Cardiac fibroblast (primary cell): ENCODE data around the gene HHIPL1.
"Not testable (repeated sequence)": the region's sequence is repeated elsewhere in the genome, so short reads cannot be mapped to it uniquely, and the experiment has no call there.

ENCODE experiments used
- DNase-seq, 2 donors: peaks; one replicate each; pipeline versions ENCODE4 v3.0.0 to v3.0.0-alpha.2; 2010; ENCODE audit warnings: low read depth in 2 of 2
- H3K4me3 ChIP-seq, 2 donors: replicated peaks in 1 of 2; 1 replicate in 1 of 2; 2 replicates in 1 of 2; pipeline ENCODE4 v1.5.1; 2011; ENCODE audit warnings: low read depth in 2 of 2, low read length in 2 of 2, mild to moderate bottlenecking in 2 of 2, moderate library complexity in 1 of 2
- CTCF ChIP-seq: IDR thresholded peaks from one replicate; pipeline ENCODE4 v1.5.1; 2011; ENCODE audit warnings: low read depth, mild to moderate bottlenecking, low read length, inconsistent platforms

The HHIPL1 gene

GRCh38 chr14:99633918-99634317 is 11.0 kb upstream of the HHIPL1 start:
- DNase-seq = no peak
- TF ChIP-seq CTCF = no peak
- no peak overlapping the region for H3K4me3 ChIP-seq

- no peak for TF ChIP-seq CTCF
- DNase-seq = no peak
- no peak overlapping the region for H3K4me3 ChIP-seq
These were observed 10.5 kb upstream of the HHIPL1 start for GRCh38 chr14:99634443-99634842.

- H3K4me3 ChIP-seq = no peak overlapping the region
- no peak for DNase-seq
- TF ChIP-seq CTCF = no peak
These were observed 9.8 kb upstream of the HHIPL1 start for GRCh38 chr14:99635116-99635515.

- no peak for TF ChIP-seq CTCF
- no peak overlapping the region for H3K4me3 ChIP-seq
- DNase-seq = no peak
These were observed 8.4 kb upstream of the HHIPL1 start for GRCh38 chr14:99636487-99636886.

- no peak for DNase-seq
- no peak for TF ChIP-seq CTCF
- H3K4me3 ChIP-seq = no peak overlapping the region
These were observed 7.3 kb upstream of the HHIPL1 start for GRCh38 chr14:99637624-99638023.

GRCh38 chr14:99642771-99643170 is 2.2 kb upstream of the HHIPL1 start:
- H3K4me3 ChIP-seq = not testable (repeated sequence)

GRCh38 chr14:99643343-99643742 is 1.6 kb upstream of the HHIPL1 start:
- no peak for DNase-seq
- TF ChIP-seq CTCF = no peak
- H3K4me3 ChIP-seq = no peak overlapping the region

More at GRCh38 chr14:99642771-99643170, 2.2 kb upstream of the HHIPL1 start:
- DNase-seq = not testable (repeated sequence)
